ENCODE data around the gene DRD1.

DNA sequence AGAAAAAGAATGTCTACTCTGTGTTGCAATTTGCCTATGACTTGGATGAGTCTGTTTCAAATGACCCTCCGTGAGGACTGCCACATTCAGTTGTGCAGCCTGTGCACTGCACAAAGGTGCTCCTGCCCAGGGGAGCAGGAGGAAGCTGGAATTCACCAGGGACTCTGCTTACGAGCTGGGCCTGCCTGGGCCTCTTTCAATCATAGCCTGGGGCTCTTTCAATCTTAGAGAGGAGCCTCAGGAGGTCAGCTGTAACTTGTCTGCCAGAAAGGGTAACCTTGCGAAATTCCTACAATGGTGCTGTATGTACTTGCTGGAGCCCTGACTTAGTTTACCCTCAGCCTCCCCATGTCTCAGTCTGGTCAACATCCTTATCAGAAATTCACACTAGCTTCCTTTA is 25.9 kb upstream of the DRD1 start:
- no peak for TF ChIP-seq POLR2AphosphoS5 (IDR thresholded peaks at IDR 0.05)
- no peak for TF ChIP-seq POLR2A (IDR thresholded peaks at IDR 0.05)
- TF ChIP-seq, protein P1, sequence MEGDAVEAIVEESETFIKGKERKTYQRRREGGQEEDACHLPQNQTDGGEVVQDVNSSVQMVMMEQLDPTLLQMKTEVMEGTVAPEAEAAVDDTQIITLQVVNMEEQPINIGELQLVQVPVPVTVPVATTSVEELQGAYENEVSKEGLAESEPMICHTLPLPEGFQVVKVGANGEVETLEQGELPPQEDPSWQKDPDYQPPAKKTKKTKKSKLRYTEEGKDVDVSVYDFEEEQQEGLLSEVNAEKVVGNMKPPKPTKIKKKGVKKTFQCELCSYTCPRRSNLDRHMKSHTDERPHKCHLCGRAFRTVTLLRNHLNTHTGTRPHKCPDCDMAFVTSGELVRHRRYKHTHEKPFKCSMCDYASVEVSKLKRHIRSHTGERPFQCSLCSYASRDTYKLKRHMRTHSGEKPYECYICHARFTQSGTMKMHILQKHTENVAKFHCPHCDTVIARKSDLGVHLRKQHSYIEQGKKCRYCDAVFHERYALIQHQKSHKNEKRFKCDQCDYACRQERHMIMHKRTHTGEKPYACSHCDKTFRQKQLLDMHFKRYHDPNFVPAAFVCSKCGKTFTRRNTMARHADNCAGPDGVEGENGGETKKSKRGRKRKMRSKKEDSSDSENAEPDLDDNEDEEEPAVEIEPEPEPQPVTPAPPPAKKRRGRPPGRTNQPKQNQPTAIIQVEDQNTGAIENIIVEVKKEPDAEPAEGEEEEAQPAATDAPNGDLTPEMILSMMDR (IDR thresholded peaks at IDR 0.05): no peak
